HEK293 (cell line): Measurements from ENCODE around the gene CLIP1.
A peak's percentile ranks its signal among the peaks of the same experiment; 100 is the strongest.

Experiments
- EGR2 ChIP-seq: fragments of 450-650 bp; formaldehyde crosslinking; IDR thresholded peaks from 2 replicates; pipeline ENCODE4 v1.5.1; 2016; ENCODE audit warnings: low read depth, missing biosample characterization, missing genetic modification characterization
- HIC1 ChIP-seq: fragments of 450-650 bp; formaldehyde crosslinking; IDR thresholded peaks from 2 replicates; pipeline ENCODE4 v1.5.1; 2016; ENCODE audit warnings: missing biosample characterization, missing genetic modification characterization
- PRDM2 ChIP-seq: fragments of 450-650 bp; formaldehyde crosslinking; IDR thresholded peaks from 2 replicates; pipeline ENCODE4 v1.5.1; 2016; ENCODE audit warnings: missing biosample characterization, missing genetic modification characterization, borderline replicate concordance
- SP2 ChIP-seq: fragments of 450-650 bp; formaldehyde crosslinking; IDR thresholded peaks from 2 replicates; pipeline ENCODE4 v1.5.1; 2016; ENCODE audit warnings: missing biosample characterization, missing genetic modification characterization
- SP7 ChIP-seq: fragments of 450-650 bp; formaldehyde crosslinking; IDR thresholded peaks from 2 replicates; pipeline ENCODE4 v1.5.1; 2016; ENCODE audit warnings: missing biosample characterization, missing genetic modification characterization
- ZNF157 ChIP-seq: fragments of 450-650 bp; formaldehyde crosslinking; IDR thresholded peaks from 2 replicates; pipeline ENCODE4 v1.5.1; 2016; ENCODE audit warnings: missing biosample characterization, missing genetic modification characterization
- ZNF2 ChIP-seq: fragments of 450-650 bp; formaldehyde crosslinking; IDR thresholded peaks from 2 replicates; pipeline ENCODE4 v1.5.1; 2016; ENCODE audit warnings: missing biosample characterization, missing genetic modification characterization
- ZNF248 ChIP-seq: fragments of 450-650 bp; formaldehyde crosslinking; IDR thresholded peaks from 2 replicates; pipeline ENCODE4 v1.5.1; 2017; ENCODE audit warnings: missing biosample characterization, missing genetic modification characterization
- ZNF335 ChIP-seq: fragments of 450-650 bp; formaldehyde crosslinking; conservative IDR thresholded peaks from 2 replicates; pipeline ENCODE4 v1.5.1; 2016; ENCODE audit warnings: missing biosample characterization, missing genetic modification characterization
- ZNF341 ChIP-seq: fragments of 450-650 bp; formaldehyde crosslinking; IDR thresholded peaks from 2 replicates; pipeline ENCODE4; 2016; ENCODE audit warnings: low read depth, missing biosample characterization, missing genetic modification characterization
- ZNF391 ChIP-seq: fragments of 450-650 bp; formaldehyde crosslinking; IDR thresholded peaks from 2 replicates; pipeline ENCODE4 v1.5.1; 2016; ENCODE audit warnings: low read depth, missing biosample characterization, missing genetic modification characterization, borderline replicate concordance
- ZNF394 ChIP-seq: fragments of 450-650 bp; formaldehyde crosslinking; IDR thresholded peaks from 2 replicates; pipeline ENCODE4 v1.5.1; 2016; ENCODE audit warnings: missing biosample characterization, missing genetic modification characterization, mild to moderate bottlenecking, moderate library complexity, borderline replicate concordance
- ZNF48 ChIP-seq: fragments of 450-650 bp; formaldehyde crosslinking; IDR thresholded peaks from 2 replicates; pipeline ENCODE4 v1.5.1; 2016; ENCODE audit warnings: missing biosample characterization, missing genetic modification characterization
- ZNF514 ChIP-seq: fragments of 450-650 bp; formaldehyde crosslinking; IDR thresholded peaks from 2 replicates; pipeline ENCODE4 v1.5.1; 2016; ENCODE audit warnings: missing biosample characterization, missing genetic modification characterization
- ZNF521 ChIP-seq: fragments of 450-650 bp; formaldehyde crosslinking; IDR thresholded peaks from 2 replicates; pipeline ENCODE4 v1.5.1; 2017; ENCODE audit warnings: missing biosample characterization, mild to moderate bottlenecking, missing genetic modification characterization
- ZNF560 ChIP-seq: fragments of 450-650 bp; formaldehyde crosslinking; IDR thresholded peaks from 2 replicates; pipeline ENCODE4 v1.5.1; 2017; ENCODE audit warnings: missing biosample characterization, missing genetic modification characterization, borderline replicate concordance
- ZNF561 ChIP-seq: fragments of 450-650 bp; IDR thresholded peaks from 2 replicates; pipeline ENCODE4 v1.5.1; 2018; ENCODE audit warnings: missing biosample characterization, missing genetic modification characterization, borderline replicate concordance
- ZNF585B ChIP-seq: fragments of 450-650 bp; formaldehyde crosslinking; IDR thresholded peaks from 2 replicates; pipeline ENCODE4 v1.5.1; 2016; ENCODE audit warnings: missing biosample characterization, missing genetic modification characterization
- ZNF626 ChIP-seq: fragments of 450-650 bp; sonication (Bioruptor Pico); formaldehyde crosslinking; IDR thresholded peaks from 2 replicates; pipeline ENCODE4 v1.5.1; 2018; ENCODE audit warnings: missing biosample characterization, missing genetic modification characterization, inconsistent platforms
- ZNF670 ChIP-seq: fragments of 450-650 bp; formaldehyde crosslinking; IDR thresholded peaks from 2 replicates; pipeline ENCODE4 v1.5.1; 2016; ENCODE audit warnings: missing biosample characterization, missing genetic modification characterization, low read depth
- ZNF701 ChIP-seq: fragments of 450-650 bp; formaldehyde crosslinking; IDR thresholded peaks from 2 replicates; pipeline ENCODE4 v1.5.1; 2016; ENCODE audit warnings: missing biosample characterization, missing genetic modification characterization
- ZNF785 ChIP-seq: fragments of 450-650 bp; formaldehyde crosslinking; IDR thresholded peaks from 2 replicates; pipeline ENCODE4 v1.5.1; 2016; ENCODE audit warnings: missing biosample characterization, missing genetic modification characterization
- ZNF837 ChIP-seq: fragments of 450-650 bp; formaldehyde crosslinking; IDR thresholded peaks from 2 replicates; pipeline ENCODE4 v1.5.1; 2016; ENCODE audit warnings: missing biosample characterization, missing genetic modification characterization
- TF ChIP-seq, protein P1 (sequence below): fragments of 450-650 bp; formaldehyde crosslinking; IDR thresholded peaks from 2 replicates; pipeline ENCODE4 v1.5.1; 2016; ENCODE audit warnings: missing biosample characterization, missing genetic modification characterization, low read depth
- TF ChIP-seq, protein P2 (sequence below): fragments of 450-650 bp; formaldehyde crosslinking; IDR thresholded peaks from 2 replicates; pipeline ENCODE4 v1.5.1; 2016; ENCODE audit warnings: missing biosample characterization, missing genetic modification characterization
- TF ChIP-seq, protein P3 (sequence below): fragments of 450-650 bp; formaldehyde crosslinking; IDR thresholded peaks from 2 replicates; pipeline ENCODE4; 2016; ENCODE audit warnings: missing biosample characterization, missing genetic modification characterization

Gene CLIP1

DNA sequence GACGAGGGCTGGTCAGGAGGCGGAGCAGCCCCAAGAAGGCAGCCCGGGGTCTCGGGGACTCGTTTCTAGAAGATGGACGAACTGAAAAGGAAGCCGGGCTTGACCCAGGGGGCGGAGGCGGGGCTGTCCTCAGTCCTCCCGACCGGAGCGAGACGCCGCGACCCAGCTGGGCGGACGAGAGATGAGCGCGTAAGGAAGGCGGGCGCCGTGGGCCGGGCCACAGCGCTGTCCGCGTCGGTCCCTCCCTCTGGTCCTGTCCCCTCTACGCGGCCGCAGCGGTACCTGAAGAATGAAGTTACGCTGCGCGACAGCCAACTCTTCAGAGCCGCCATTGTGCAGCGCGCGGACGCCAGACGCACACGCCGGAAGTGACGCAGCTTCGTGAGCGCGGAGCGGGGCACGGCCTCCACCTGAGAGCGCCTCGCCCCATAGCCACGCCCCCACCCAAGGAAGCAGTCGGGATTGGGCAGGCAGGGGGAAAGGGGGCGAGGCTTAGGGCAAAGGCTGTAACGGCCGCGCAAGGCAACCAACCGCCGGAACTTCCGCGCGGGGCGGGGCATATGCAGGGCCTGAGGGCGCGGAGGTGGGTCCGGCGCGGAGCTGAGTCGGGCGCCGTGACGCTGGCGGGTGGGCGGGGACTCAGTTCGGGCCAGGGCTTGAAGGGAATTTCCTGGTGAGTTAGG is 196.6 kb downstream of the CLIP1 start, which contains the start of gene DIABLO (continued):
- TF ChIP-seq, protein P1, sequence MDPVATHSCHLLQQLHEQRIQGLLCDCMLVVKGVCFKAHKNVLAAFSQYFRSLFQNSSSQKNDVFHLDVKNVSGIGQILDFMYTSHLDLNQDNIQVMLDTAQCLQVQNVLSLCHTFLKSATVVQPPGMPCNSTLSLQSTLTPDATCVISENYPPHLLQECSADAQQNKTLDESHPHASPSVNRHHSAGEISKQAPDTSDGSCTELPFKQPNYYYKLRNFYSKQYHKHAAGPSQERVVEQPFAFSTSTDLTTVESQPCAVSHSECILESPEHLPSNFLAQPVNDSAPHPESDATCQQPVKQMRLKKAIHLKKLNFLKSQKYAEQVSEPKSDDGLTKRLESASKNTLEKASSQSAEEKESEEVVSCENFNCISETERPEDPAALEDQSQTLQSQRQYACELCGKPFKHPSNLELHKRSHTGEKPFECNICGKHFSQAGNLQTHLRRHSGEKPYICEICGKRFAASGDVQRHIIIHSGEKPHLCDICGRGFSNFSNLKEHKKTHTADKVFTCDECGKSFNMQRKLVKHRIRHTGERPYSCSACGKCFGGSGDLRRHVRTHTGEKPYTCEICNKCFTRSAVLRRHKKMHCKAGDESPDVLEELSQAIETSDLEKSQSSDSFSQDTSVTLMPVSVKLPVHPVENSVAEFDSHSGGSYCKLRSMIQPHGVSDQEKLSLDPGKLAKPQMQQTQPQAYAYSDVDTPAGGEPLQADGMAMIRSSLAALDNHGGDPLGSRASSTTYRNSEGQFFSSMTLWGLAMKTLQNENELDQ (tag by site-specific recombination): no peak
- TF ChIP-seq ZNF391 (tag by site-specific recombination) (peak; percentile 87; the same call in 1 of the 2 replicates), PRDM2 (tag by site-specific recombination) (no peak), ZNF670 (no peak), HIC1 (tag by site-specific recombination) (no peak), ZNF2 (tag by site-specific recombination) (0 out of 2 replicates have a peak, but pooled peaks have one; percentile 35), ZNF521 (no peak), ZNF561 (tag by site-specific recombination) (0 out of 2 replicates have a peak, but pooled peaks have one; percentile 77), ZNF701 (tag by site-specific recombination) (no peak), ZNF335 (tag by site-specific recombination) (peak; percentile 97), SP2 (tag by site-specific recombination) (peak; percentile 98), ZNF157 (no peak), SP7 (peak; percentile 79), ZNF837 (no peak), ZNF341 (tag by site-specific recombination) (peak; percentile 43), ZNF785 (tag by site-specific recombination) (no peak), ZNF514 (tag by site-specific recombination) (no peak), ZNF626 (tag by site-specific recombination) (no peak), ZNF585B (no peak), ZNF48 (tag by site-specific recombination) (no peak), ZNF394 (0 out of 2 replicates have a peak, but pooled peaks have one; percentile 39), ZNF248 (tag by site-specific recombination) (no peak), ZNF560 (tag by site-specific recombination) (no peak), EGR2 (peak; percentile 4; the same call in 1 of the 2 replicates)
- TF ChIP-seq, protein P2, sequence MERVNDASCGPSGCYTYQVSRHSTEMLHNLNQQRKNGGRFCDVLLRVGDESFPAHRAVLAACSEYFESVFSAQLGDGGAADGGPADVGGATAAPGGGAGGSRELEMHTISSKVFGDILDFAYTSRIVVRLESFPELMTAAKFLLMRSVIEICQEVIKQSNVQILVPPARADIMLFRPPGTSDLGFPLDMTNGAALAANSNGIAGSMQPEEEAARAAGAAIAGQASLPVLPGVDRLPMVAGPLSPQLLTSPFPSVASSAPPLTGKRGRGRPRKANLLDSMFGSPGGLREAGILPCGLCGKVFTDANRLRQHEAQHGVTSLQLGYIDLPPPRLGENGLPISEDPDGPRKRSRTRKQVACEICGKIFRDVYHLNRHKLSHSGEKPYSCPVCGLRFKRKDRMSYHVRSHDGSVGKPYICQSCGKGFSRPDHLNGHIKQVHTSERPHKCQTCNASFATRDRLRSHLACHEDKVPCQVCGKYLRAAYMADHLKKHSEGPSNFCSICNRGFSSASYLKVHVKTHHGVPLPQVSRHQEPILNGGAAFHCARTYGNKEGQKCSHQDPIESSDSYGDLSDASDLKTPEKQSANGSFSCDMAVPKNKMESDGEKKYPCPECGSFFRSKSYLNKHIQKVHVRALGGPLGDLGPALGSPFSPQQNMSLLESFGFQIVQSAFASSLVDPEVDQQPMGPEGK: peak; percentile 46; the same call in 1 of the 2 replicates
- TF ChIP-seq, protein P3, sequence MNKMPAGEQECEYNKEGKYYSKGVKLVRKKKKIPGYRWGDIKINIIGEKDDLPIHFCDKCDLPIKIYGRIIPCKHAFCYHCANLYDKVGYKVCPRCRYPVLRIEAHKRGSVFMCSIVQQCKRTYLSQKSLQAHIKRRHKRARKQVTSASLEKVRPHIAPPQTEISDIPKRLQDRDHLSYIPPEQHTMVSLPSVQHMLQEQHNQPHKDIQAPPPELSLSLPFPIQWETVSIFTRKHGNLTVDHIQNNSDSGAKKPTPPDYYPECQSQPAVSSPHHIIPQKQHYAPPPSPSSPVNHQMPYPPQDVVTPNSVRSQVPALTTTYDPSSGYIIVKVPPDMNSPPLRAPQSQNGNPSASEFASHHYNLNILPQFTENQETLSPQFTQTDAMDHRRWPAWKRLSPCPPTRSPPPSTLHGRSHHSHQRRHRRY: no peak
